ENCODE measurements around the gene MLPH. TPM values are rescaled to one million over a fixed set of nuclear protein-coding genes. Genes with fewer than 3 reads are reported as not detected.

The MLPH gene
- total RNA-seq, 1 experiment from 2014 or later: 159 TPM

GRCh38 chr2:237478979-237479378 is 8.1 kb upstream of the MLPH start:
- DNase-seq (ENCODE audit: low read depth): no peak

- no peak for DNase-seq (ENCODE audit: low read depth)
Observed at GRCh38 chr2:237479747-237480146, 7.3 kb upstream of the MLPH start.

GRCh38 chr2:237480556-237480955 is 6.5 kb upstream of the MLPH start:
- no peak for DNase-seq (ENCODE audit: low read depth)

GRCh38 chr2:237480988-237481525 is 6.0 kb upstream of the MLPH start:
- DNase-seq (ENCODE audit: low read depth): no peak

- peak; percentile 90 for DNase-seq (ENCODE audit: low read depth)
Observed at GRCh38 chr2:237482485-237482884, 4.6 kb upstream of the MLPH start.

- peak; percentile 92 for DNase-seq (ENCODE audit: low read depth)
Observed at GRCh38 chr2:237483018-237483731, 3.9 kb upstream of the MLPH start.

- peak; percentile 57 for DNase-seq (ENCODE audit: low read depth)
Observed at GRCh38 chr2:237485304-237485703, 1.7 kb upstream of the MLPH start.

- DNase-seq (ENCODE audit: low read depth): no peak
Observed at GRCh38 chr2:237485844-237486243, 1.2 kb upstream of the MLPH start.

GRCh38 chr2:237486334-237486818 is 675 bp upstream of the MLPH start:
- peak; percentile 54 for DNase-seq (ENCODE audit: low read depth)

- peak; percentile 58 for DNase-seq (ENCODE audit: low read depth)
Observed at GRCh38 chr2:237487496-237487895, 445 bp downstream of the MLPH start.

GRCh38 chr2:237488295-237488694 is 1.2 kb downstream of the MLPH start:
- peak; percentile 78 for DNase-seq (ENCODE audit: low read depth)

- DNase-seq (ENCODE audit: low read depth): peak; percentile 85
Observed at GRCh38 chr2:237488901-237489860, 2.1 kb downstream of the MLPH start.

GRCh38 chr2:237490009-237490711 is 3.1 kb downstream of the MLPH start:
- no peak for DNase-seq (ENCODE audit: low read depth)

- no peak for DNase-seq (ENCODE audit: low read depth)
Observed at GRCh38 chr2:237490795-237491194, 3.7 kb downstream of the MLPH start.

- no peak for DNase-seq (ENCODE audit: low read depth)
Observed at GRCh38 chr2:237491515-237492118, 4.6 kb downstream of the MLPH start.

GRCh38 chr2:237492137-237492890 is 5.3 kb downstream of the MLPH start:
- peak; percentile 52 for DNase-seq (ENCODE audit: low read depth)

GRCh38 chr2:237494066-237494465 is 7.0 kb downstream of the MLPH start:
- DNase-seq (ENCODE audit: low read depth): no peak

GRCh38 chr2:237495521-237496117 is 8.6 kb downstream of the MLPH start:
- DNase-seq (ENCODE audit: low read depth): no peak

GRCh38 chr2:237496428-237496827 is 9.4 kb downstream of the MLPH start:
- DNase-seq (ENCODE audit: low read depth): peak; percentile 31

Measured in RPMI7951 (cell line).